K562 (cell line): Measurements from ENCODE around the gene MAP2K7. TPM values are rescaled to one million over a fixed set of nuclear protein-coding genes. Genes with fewer than 3 reads are reported as not detected.

Experiments used
- BACH1 ChIP-seq: fragments of 200-800 bp; sonication (Bioruptor generic); IDR thresholded peaks from 2 replicates; pipeline ENCODE4 v1.6.1; 2016; ENCODE audit warnings: missing genetic modification characterization, missing compliant biosample characterization
- CEBPB ChIP-seq: fragments of 450-650 bp; IDR thresholded peaks from 2 replicates; pipeline ENCODE4 v1.6.1; 2016; ENCODE audit warnings: missing genetic modification characterization, missing compliant biosample characterization
- DIDO1 ChIP-seq: fragments of 450-650 bp; IDR thresholded peaks from 2 replicates; pipeline ENCODE4 v1.6.1; 2016; ENCODE audit warnings: low read depth, missing biosample characterization, missing genetic modification characterization
- EP400 ChIP-seq: fragments of 450-650 bp; IDR thresholded peaks from 2 replicates; pipeline ENCODE4 v1.6.1; 2017; ENCODE audit warnings: antibody characterized with exemption, mild to moderate bottlenecking, moderate library complexity
- FOXP1 ChIP-seq: sonication (generic); formaldehyde crosslinking; IDR thresholded peaks from 2 replicates; pipeline ENCODE4 v1.8.0; 2022; ENCODE audit warnings: mild to moderate bottlenecking, missing genetic modification reagents
- KLF1 ChIP-seq: fragments of 450-650 bp; IDR thresholded peaks from 2 replicates; pipeline ENCODE4 v1.6.1; 2016; ENCODE audit warnings: missing genetic modification characterization, missing compliant biosample characterization
- NCOA4 ChIP-seq: fragments of 450-650 bp; IDR thresholded peaks from 2 replicates; pipeline ENCODE4 v1.6.1; 2018; ENCODE audit warnings: mild to moderate bottlenecking; ENCODE audit not compliant: partially characterized antibody
- NUFIP1 ChIP-seq: fragments of 450-650 bp; IDR thresholded peaks from 2 replicates; pipeline ENCODE4 v1.6.1; 2018; ENCODE audit not compliant: partially characterized antibody
- PHF8 ChIP-seq: fragments of 200-600 bp; sonication (generic); IDR thresholded peaks from 2 replicates; pipeline ENCODE4 v1.6.1; 2012; ENCODE audit warnings: mixed run types, mild to moderate bottlenecking, inconsistent platforms, low read length, moderate library complexity, borderline replicate concordance
- POLR2AphosphoS2 ChIP-seq: IDR thresholded peaks from 2 replicates; pipeline ENCODE4 v1.6.1; 2012; ENCODE audit warnings: low read length, improper control_type of control experiment
- POLR2B ChIP-seq: fragments of 450-650 bp; IDR thresholded peaks from 2 replicates; pipeline ENCODE4 v1.6.1; 2018; ENCODE audit warnings: low read depth; ENCODE audit not compliant: partially characterized antibody
- PPARD ChIP-seq: fragments of 250-450 bp; sonication (Bioruptor Pico); IDR thresholded peaks from 2 replicates; pipeline ENCODE4 v1.8.0; 2022; ENCODE audit warnings: inconsistent platforms, mild to moderate bottlenecking, moderate library complexity
- RNF2 ChIP-seq: sonication (generic); IDR thresholded peaks from 2 replicates; pipeline ENCODE4 v1.6.1; 2016
- SIX5 ChIP-seq, 2 experiments: IDR thresholded peaks; 2 replicates each; pipeline ENCODE4 v1.6.1; 2011; ENCODE audit warnings: low read length in 2 of 2, borderline replicate concordance in 1 of 2, low read depth in 1 of 2, mild to moderate bottlenecking in 1 of 2, moderate library complexity in 1 of 2; ENCODE audit not compliant: insufficient read depth in 1 of 2
- SREBF2 ChIP-seq: sonication (generic); formaldehyde crosslinking; IDR thresholded peaks from 2 replicates; pipeline ENCODE4 v1.4.0; 2020; ENCODE audit warnings: mild to moderate bottlenecking, missing genetic modification reagents
- SUPT5H ChIP-seq: fragments of 450-650 bp; IDR thresholded peaks from 2 replicates; pipeline ENCODE4 v1.6.1; 2016
- TFE3 ChIP-seq: fragments of 450-650 bp; formaldehyde crosslinking; IDR thresholded peaks from 2 replicates; pipeline ENCODE4 v1.4.0; 2020; ENCODE audit warnings: mild to moderate bottlenecking, mixed read lengths
- ZBTB33 ChIP-seq: sonication (generic); formaldehyde crosslinking; IDR thresholded peaks from 2 replicates; pipeline ENCODE4 v1.8.1; 2023; ENCODE audit warnings: mild to moderate bottlenecking, missing genetic modification reagents
- ZNF507 ChIP-seq: conservative IDR thresholded peaks from 2 replicates; pipeline ENCODE4 v1.6.1; 2017; ENCODE audit warnings: missing genetic modification characterization, missing compliant biosample characterization
- ZNF561 ChIP-seq: fragments of 450-650 bp; formaldehyde crosslinking; conservative IDR thresholded peaks from 2 replicates; pipeline ENCODE4 v1.4.0; 2020; ENCODE audit warnings: mild to moderate bottlenecking, moderate library complexity
- ZNF696 ChIP-seq: fragments of 250-450 bp; sonication (Bioruptor Pico); conservative IDR thresholded peaks from 2 replicates; pipeline ENCODE4 v1.4.0; 2020; ENCODE audit warnings: mild to moderate bottlenecking, moderate library complexity
- ZNF778 ChIP-seq: fragments of 450-650 bp; formaldehyde crosslinking; IDR thresholded peaks from 2 replicates; pipeline ENCODE4 v1.4.0; 2020; ENCODE audit warnings: mild to moderate bottlenecking, moderate library complexity
- polyA plus RNA-seq, 8 experiments: library from polyadenylated mRNA; depleted of rRNA in 4 of 8; stranded (reverse) in 5 of 8; unstranded in 3 of 8; fragments of >200 nt; fragmentation: Nextera tagmentation in 2 of 8; fragmentation: Illumina TruSeq in 1 of 8; extraction: Ambion mirVana in 2 of 8; extraction: Trizol in 1 of 8; gene quantifications; 2 replicates each; pipeline versions ENCODE4 v1.2.1 to v1.2.3, GENCODE V29; 2011 to 2014; ENCODE audit warnings: inconsistent platforms in 1 of 8, missing spikeins in 1 of 8
- total RNA-seq, 7 experiments: library from RNA; depleted of rRNA in 6 of 7; stranded (reverse); fragments of >200 nt in 6 of 7; fragmentation: Illumina TruSeq in 2 of 7; extraction: Trizol in 2 of 7; gene quantifications; 2 replicates each; pipeline versions ENCODE4 v1.2.1 to v1.2.3, GENCODE V29; 2011 to 2021; ENCODE audit warnings: low replicate concordance in 1 of 7
- TF ChIP-seq, protein P1 (sequence below): fragments of 200-800 bp; sonication (Bioruptor generic); IDR thresholded peaks from 2 replicates; pipeline ENCODE4 v1.6.1; 2017; ENCODE audit warnings: missing genetic modification characterization, missing compliant biosample characterization

Gene MAP2K7
- total and polyA plus RNA-seq, 9 of the 15 experiments (the other 6 are each of a cell fraction or from before 2014, with no cell fraction given), result 0.51 to 45.8 (median 14.1) TPM

DNA sequence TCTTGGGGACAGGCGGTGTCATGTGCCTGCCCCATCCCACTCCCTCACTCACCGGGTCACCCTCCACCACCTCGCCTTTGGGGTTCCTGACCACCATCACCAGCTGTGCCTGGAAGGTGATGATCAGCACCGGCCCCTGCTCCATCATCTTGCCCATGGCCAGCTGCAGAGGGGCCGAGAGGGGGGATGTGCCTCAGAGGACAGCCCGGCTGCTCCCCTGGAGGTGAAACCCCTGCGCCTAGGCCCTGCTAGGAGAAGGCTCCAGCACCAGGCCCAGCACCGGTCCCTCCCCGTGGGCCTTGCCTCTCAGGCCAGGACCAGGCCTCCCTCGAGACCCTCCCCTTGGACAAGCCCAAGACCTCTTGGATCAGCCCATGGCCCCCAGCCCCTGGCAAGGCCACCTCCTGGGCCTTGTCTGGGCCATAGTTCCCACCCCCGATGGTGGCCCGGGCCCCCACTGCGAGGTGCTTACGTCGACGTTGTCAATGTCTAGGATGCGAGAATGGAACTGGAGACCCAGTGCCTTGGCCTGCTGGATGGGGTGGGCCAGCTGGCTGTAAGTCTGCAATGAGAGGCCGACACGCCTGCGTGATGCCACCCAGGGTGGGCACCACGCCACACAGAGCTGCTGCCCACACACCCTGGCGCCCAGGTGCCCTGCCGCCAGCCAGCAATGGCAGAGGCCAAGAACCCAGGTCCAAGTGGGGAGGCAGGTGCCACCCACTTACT lies 24.1 kb downstream of the MAP2K7 start (continued):
- TF ChIP-seq SIX5 (IDR thresholded peaks at IDR 0.05; ENCODE audit: borderline replicate concordance in 1 of 2, insufficient read depth in 1 of 2, low read depth in 1 of 2, low read length in 2 of 2) (no peak), FOXP1 (CRISPR knock-in tag) (0 out of 2 replicates have a peak, but pooled peaks have one; percentile 43), NUFIP1 (no peak), PHF8 (no peak), CEBPB (tag) (no peak), TFE3 (CRISPR knock-in tag) (no peak), KLF1 (tag) (no peak), ZBTB33 (CRISPR knock-in tag) (no peak), DIDO1 (tag) (no peak), ZNF778 (CRISPR knock-in tag) (no peak), POLR2AphosphoS2 (peak; percentile 66; the same call in 1 of the 2 replicates), SREBF2 (CRISPR knock-in tag) (no peak), ZNF507 (tag) (no peak), POLR2B (peak; percentile 47), PPARD (CRISPR knock-in tag) (no peak), BACH1 (tag) (no peak), SUPT5H (peak; percentile 37; the same call in 1 of the 2 replicates), RNF2 (no peak), ZNF696 (CRISPR knock-in tag) (no peak), NCOA4 (no peak), ZNF561 (CRISPR knock-in tag) (no peak), EP400 (no peak)
- TF ChIP-seq, protein P1, sequence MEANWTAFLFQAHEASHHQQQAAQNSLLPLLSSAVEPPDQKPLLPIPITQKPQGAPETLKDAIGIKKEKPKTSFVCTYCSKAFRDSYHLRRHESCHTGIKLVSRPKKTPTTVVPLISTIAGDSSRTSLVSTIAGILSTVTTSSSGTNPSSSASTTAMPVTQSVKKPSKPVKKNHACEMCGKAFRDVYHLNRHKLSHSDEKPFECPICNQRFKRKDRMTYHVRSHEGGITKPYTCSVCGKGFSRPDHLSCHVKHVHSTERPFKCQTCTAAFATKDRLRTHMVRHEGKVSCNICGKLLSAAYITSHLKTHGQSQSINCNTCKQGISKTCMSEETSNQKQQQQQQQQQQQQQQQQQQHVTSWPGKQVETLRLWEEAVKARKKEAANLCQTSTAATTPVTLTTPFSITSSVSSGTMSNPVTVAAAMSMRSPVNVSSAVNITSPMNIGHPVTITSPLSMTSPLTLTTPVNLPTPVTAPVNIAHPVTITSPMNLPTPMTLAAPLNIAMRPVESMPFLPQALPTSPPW (CRISPR knock-in tag), result 0 out of 2 replicates have a peak, but pooled peaks have one; percentile 13
